Spinal cord (tissue), 10 donors: Measurements from ENCODE around the gene RNF44. TPM values are rescaled to one million over a fixed set of nuclear protein-coding genes. Genes with fewer than 3 reads are reported as not detected.

ENCODE experiments used
- DNase-seq, 6 donors: peaks; one replicate each; pipeline versions ENCODE4 v3.0.0 to v3.0.0-alpha.2; 2013 to 2015; ENCODE audit warnings: low spot score in 6 of 6, low read depth in 4 of 6
- H3K27ac ChIP-seq: one replicate; pipeline ENCODE4 v1.5.1; 2013; ENCODE audit warnings: low read depth, low read length, control low read depth
- H3K27me3 ChIP-seq: one replicate; pipeline ENCODE4 v1.6.1; 2013; ENCODE audit warnings: low read length; ENCODE audit not compliant: control insufficient read depth, insufficient read depth
- H3K36me3 ChIP-seq: one replicate; pipeline ENCODE4 v1.6.1; 2013; ENCODE audit warnings: low read length; ENCODE audit not compliant: control insufficient read depth, insufficient read depth
- H3K4me1 ChIP-seq: one replicate; pipeline ENCODE4 v1.6.1; 2013; ENCODE audit warnings: low read length; ENCODE audit not compliant: control insufficient read depth, insufficient read depth
- H3K4me3 ChIP-seq: one replicate; pipeline ENCODE4 v1.5.1; 2013; ENCODE audit warnings: low read depth, low read length, control low read depth
- H3K9me3 ChIP-seq: one replicate; pipeline ENCODE4 v1.6.1; 2013; ENCODE audit warnings: low read length; ENCODE audit not compliant: control insufficient read depth, insufficient read depth
- WGBS: methylation state at CpG from one replicate; pipeline ENCODE4 v1.1.5; 2013; ENCODE audit warnings: missing lambda C conversion rate; ENCODE audit not compliant: insufficient coverage; 5-methylcytosine and 5-hydroxymethylcytosine counted together
- polyA plus RNA-seq, 2 donors: library from polyadenylated mRNA; unstranded; fragments of 120-200 nt; gene quantifications; one replicate each; pipeline ENCODE4 v1.2.1, GENCODE V29; 2013; ENCODE audit not compliant: insufficient read length in 2 of 2
- total RNA-seq, 2 donors: library from RNA; depleted of rRNA in 1 of 2; stranded (reverse); fragments of 120-200 nt in 1 of 2; fragments of >200 nt in 1 of 2; gene quantifications; one replicate each; pipeline versions ENCODE4 v1.2.3 to v1.2.4, GENCODE V29; 2013 to 2014
- donor health status: healthy.

The RNF44 gene
- total and polyA plus RNA-seq, 4 donors = 8.1 to 74.9 (median 41.1) TPM

DNA sequence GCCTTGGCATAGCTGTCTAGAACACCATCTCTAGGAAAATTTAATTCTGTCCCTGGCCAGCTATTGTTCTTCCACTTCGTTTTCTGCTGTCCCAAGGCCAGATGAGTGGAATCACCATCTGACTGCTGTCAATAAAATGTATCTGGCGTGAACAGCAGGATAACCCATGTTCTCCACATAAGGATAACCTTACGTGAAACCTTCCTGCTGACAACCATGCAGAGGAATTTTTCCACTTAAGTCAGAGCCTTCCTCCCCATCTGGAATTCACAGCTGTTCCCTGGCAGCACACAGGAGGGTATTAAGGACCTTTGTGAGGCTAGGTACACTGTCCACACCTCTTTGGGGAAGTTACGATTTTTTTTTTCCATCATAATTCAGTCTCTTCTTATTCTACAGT lies 28.6 kb downstream of the RNF44 start:
- no peak for DNase-seq
- no peaks in the 10 kb centered on the region for H3K27me3 ChIP-seq
- H3K4me1 ChIP-seq = no peaks in the 10 kb centered on the region
- H3K4me3 ChIP-seq = no peak overlapping the region
- H3K9me3 ChIP-seq = no peaks in the 10 kb centered on the region
- 56% methylated on average over 1 of the region's 4 CpGs for WGBS
- H3K36me3 ChIP-seq = peaks cover 30% of the 10 kb centered on the region
- no peak overlapping the region for H3K27ac ChIP-seq

DNA sequence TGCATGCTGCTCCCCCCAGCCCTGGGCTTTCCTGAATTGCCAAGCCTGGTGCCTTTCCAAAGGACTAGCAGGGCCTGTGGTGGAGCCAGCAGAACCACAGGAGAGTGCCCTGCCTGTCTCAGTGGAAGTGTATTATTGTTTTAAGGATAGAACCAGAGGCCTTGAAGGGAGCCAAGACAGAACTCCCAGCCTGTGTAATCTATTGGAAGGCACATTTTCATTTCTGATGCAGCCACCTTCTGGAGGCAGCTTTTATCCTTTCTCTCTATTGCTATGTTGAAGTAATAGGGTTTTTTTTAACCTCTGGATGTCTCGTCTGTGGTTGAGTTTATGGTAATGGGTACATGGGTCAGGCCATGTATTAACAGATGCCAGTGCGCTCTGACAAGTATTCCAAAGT lies 29.3 kb downstream of the RNF44 start:
- Histone ChIP-seq H3K9me3 (no peaks in the 10 kb centered on the region), H3K36me3 (peaks cover 34% of the 10 kb centered on the region), H3K4me1 (no peaks in the 10 kb centered on the region), H3K27me3 (no peaks in the 10 kb centered on the region), H3K4me3 (no peak overlapping the region), H3K27ac (no peak overlapping the region)
- DNase-seq = no peak
- WGBS = 90% methylated on average over 1 of the region's 2 CpGs

DNA sequence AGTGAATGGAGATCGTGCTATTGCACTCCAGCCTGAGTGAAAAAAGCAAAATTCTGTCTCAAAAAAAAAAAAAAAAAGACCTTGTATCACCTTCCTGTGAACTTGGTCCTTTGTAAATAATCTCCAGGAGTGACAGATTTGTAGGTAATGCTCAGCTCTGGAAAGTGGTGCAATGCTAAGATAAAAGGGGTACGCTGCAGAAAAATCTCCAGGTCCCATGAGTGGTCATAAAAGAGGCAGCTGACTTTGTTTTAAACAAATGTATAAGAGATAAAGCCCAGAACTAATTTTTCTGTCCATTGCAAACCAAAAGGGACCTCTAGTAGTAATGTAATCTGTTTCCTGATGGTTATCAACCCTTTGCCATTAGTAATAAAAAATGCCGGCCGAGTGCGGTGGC lies 33.7 kb downstream of the RNF44 start:
- peaks cover 61% of the 10 kb centered on the region for H3K36me3 ChIP-seq
- no peak for DNase-seq
- H3K4me3 ChIP-seq = no peak overlapping the region
- WGBS = 72% methylated on average over 2 of the region's 5 CpGs
- H3K4me1 ChIP-seq = no peaks in the 10 kb centered on the region
- H3K27ac ChIP-seq = no peak overlapping the region
- H3K27me3 ChIP-seq = no peaks in the 10 kb centered on the region
- no peaks in the 10 kb centered on the region for H3K9me3 ChIP-seq

GRCh38 chr5:176501333-176501732 lies 35.9 kb downstream of the RNF44 start:
- Histone ChIP-seq H3K4me3 (no peak overlapping the region), H3K4me1 (no peaks in the 10 kb centered on the region), H3K36me3 (peaks cover 58% of the 10 kb centered on the region), H3K9me3 (no peaks in the 10 kb centered on the region), H3K27ac (no peak overlapping the region), H3K27me3 (no peaks in the 10 kb centered on the region)
- 100% methylated on average over 1 of the region's 1 CpG for WGBS
- DNase-seq = no peak

DNA sequence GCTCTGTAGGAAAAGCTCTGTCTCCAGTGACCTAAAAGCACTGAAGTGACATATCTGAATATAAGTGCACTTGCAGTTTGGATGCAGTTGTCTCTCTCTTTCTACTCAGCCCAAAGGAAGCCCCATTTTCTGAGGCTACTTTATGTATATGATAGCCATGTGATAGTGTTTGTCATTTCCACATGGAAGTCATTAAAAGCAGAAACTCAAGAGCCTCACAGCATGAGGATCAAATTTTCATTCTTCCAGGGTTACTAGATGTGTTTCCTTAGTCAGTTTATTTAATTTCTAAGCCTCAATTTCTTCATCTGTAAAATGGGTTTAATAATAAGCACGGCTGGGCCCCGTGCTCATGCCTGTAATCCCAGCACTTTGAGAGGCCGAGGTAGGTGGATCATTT lies 36.7 kb downstream of the RNF44 start:
- no peaks in the 10 kb centered on the region for H3K4me1 ChIP-seq
- WGBS = no CpG with 5 or more reads among the region's 3 CpGs
- H3K36me3 ChIP-seq = peaks cover 61% of the 10 kb centered on the region
- no peaks in the 10 kb centered on the region for H3K27me3 ChIP-seq
- no peak overlapping the region for H3K4me3 ChIP-seq
- H3K27ac ChIP-seq = no peak overlapping the region
- no peaks in the 10 kb centered on the region for H3K9me3 ChIP-seq
- no peak for DNase-seq

DNA sequence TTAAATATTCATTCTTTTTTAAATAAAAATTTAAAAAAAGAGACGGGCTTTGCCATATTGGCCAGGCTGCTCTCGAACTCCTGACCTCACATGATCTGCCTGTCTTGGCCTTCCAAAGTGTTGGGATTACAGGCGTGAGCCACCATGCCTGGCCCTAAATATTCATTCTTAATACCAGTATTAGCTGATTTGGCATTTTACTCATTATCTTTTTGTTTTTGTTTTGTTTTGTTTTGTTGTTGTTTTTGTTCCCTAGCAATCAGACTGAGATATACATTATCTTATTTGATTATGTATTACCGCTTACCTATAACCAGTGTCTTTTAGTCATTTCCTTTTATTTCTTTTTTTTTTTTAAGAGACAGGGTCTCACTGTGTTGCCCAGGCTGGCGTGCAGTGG lies 37.9 kb downstream of the RNF44 start:
- Histone ChIP-seq H3K36me3 (peaks cover 56% of the 10 kb centered on the region), H3K27ac (no peak overlapping the region), H3K4me1 (no peaks in the 10 kb centered on the region), H3K4me3 (no peak overlapping the region), H3K27me3 (no peaks in the 10 kb centered on the region), H3K9me3 (no peaks in the 10 kb centered on the region)
- WGBS = 100% methylated on average over 1 of the region's 5 CpGs
- DNase-seq = no peak

DNA sequence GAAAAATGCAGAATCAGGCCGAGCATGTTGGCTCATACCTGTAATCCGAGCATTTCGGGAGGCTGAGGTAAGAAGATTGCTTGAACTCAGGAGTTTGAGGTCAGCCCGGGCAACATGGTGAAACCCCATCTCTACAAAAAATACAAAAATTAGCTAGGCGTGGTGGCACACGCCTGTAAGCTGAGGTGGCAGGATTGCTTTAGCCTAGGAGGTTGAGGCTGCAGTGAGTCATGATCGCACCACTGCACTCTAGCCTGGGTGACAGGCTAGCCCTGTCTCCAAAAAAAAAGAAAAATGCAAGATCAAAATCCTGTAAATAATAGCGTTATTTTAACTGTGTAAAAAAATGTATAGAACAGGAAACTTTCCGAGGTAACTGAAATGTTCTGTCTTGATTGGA lies 39.4 kb downstream of the RNF44 start:
- Histone ChIP-seq H3K27me3 (no peaks in the 10 kb centered on the region), H3K36me3 (peaks cover 52% of the 10 kb centered on the region), H3K4me3 (no peak overlapping the region), H3K27ac (no peak overlapping the region), H3K4me1 (no peaks in the 10 kb centered on the region), H3K9me3 (no peaks in the 10 kb centered on the region)
- DNase-seq = no peak
- 90% methylated on average over 2 of the region's 9 CpGs for WGBS

DNA sequence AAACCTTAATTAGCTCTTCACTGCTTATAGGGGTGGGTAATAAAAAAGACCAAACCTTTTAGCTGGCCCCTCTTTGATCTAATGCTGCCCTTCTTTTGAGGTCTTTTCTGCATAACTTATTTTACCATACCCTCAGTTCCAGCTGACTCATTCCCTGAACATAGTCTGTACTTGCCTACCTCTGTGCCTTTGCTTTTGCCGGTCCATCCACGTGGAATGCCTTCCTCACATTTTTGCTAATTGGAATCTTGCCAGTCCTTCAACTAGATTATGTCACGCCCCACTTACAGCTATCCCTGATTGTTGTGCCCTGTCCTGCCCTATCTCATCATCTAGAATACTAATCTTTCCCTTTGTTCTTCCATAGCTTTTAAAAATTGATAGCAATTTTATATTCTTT lies 44.8 kb downstream of the RNF44 start:
- Histone ChIP-seq H3K4me3 (no peak overlapping the region), H3K4me1 (no peaks in the 10 kb centered on the region), H3K36me3 (peaks cover 36% of the 10 kb centered on the region), H3K27me3 (no peaks in the 10 kb centered on the region), H3K27ac (no peak overlapping the region), H3K9me3 (no peaks in the 10 kb centered on the region)
- 81% methylated on average over 3 of the region's 3 CpGs for WGBS
- DNase-seq = no peak

DNA sequence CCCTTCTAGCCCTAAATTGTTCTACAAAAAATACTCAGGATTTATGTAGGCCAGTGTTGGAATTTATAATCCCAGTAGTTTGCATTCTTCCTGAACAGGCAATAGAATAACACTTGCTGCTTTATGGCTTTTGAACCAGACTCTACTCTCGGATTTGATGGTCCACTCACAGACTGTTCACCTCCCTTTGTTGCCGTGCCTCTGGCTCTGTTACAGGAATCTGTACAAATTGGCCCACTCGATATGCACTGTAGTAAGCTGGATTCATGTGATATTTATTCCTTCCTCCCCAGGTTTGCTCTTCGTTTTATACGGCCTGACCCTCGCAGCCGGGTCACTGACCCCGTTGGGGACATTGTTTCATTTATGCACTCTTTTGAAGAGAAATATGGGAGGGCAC lies 45.3 kb downstream of the RNF44 start:
- Histone ChIP-seq H3K4me3 (no peak overlapping the region), H3K27me3 (no peaks in the 10 kb centered on the region), H3K36me3 (peaks cover 38% of the 10 kb centered on the region), H3K9me3 (no peaks in the 10 kb centered on the region), H3K4me1 (no peaks in the 10 kb centered on the region), H3K27ac (no peak overlapping the region)
- no peak for DNase-seq
- WGBS = no CpG with 5 or more reads among the region's 8 CpGs

DNA sequence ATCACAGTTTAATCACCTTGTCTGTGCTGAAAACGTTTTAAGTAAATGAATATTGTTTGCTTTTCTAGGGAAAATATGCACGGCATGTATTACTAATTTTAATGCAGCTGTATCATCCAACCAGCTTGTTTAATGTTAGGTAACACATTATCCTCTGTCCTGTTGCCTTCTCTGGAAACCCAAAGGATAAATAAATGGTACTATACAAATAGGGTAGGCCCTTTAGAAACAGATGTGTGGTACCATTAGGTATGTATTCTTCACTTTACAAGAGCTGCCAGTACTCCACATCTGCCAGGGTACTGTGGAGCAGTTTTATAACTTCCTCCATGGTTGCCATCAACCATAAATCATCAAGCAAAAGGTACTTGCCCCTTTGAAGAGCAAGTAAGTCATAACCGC lies 46.1 kb downstream of the RNF44 start:
- Histone ChIP-seq H3K4me3 (no peak overlapping the region), H3K27ac (no peak overlapping the region), H3K9me3 (no peaks in the 10 kb centered on the region), H3K4me1 (no peaks in the 10 kb centered on the region), H3K27me3 (no peaks in the 10 kb centered on the region), H3K36me3 (peaks cover 34% of the 10 kb centered on the region)
- DNase-seq = no peak
- no CpG with 5 or more reads among the region's 3 CpGs for WGBS
